HCT116 (cell line): Measurements from ENCODE around the gene UNKL. TPM values are rescaled to one million over a fixed set of nuclear protein-coding genes. Genes with fewer than 3 reads are reported as not detected.

Experiments
- ATAC-seq: fragments of 200-7000 bp; cut with Tn5 transposase; 2 replicates; pipeline ENCODE4 v1.9.1; 2020; ENCODE audit warnings: mild to moderate bottlenecking, moderate library complexity
- BruUV-seq: library from RNA; stranded (reverse); fragments of 400-500 nt; replicated peaks from 2 replicates; lab custom pipeline; 2021; lab: Mats Ljungman, UMichigan
- CTCF ChIA-PET: fragments of 300-600 bp; sonication (Branson Sonifier 250); formaldehyde crosslinking; loops from one replicate; lab custom pipeline; 2021; ENCODE audit warnings: antibody characterized with exemption; lab: Charles Lee
- POLR2A ChIA-PET: fragments of 300-600, 350-600 bp; sonication (Branson Sonifier 250); formaldehyde crosslinking; loops from one replicate; lab custom pipeline; 2021; ENCODE audit warnings: antibody characterized with exemption; lab: Charles Lee
- RAD21 ChIA-PET, 2 experiments: fragments of 300-600 bp; sonication (Branson Sonifier 250); formaldehyde crosslinking; loops; one replicate each; lab custom pipeline; 2023; ENCODE audit warnings: low total read pairs in 2 of 2; ENCODE audit not compliant: uncharacterized antibody in 2 of 2, unreplicated experiment in 2 of 2, low non-redundant PET in 1 of 2; lab: Charles Lee
- DNase-seq: peaks from one replicate; pipeline ENCODE4 v3.0.0-alpha.2; 2010; ENCODE audit warnings: low read depth, low spot score
- H2AFZ ChIP-seq: fragments of 200-600 bp; shearing (Covaris generic), sonication (generic); 2 replicates; pipeline ENCODE4 v1.6.1; 2017; ENCODE audit warnings: low read depth, mixed run types, mixed read lengths, antibody characterized with exemption, low read length; ENCODE audit not compliant: poor library complexity, severe bottlenecking
- H3K27ac ChIP-seq: 2 replicates; pipeline ENCODE4 v1.5.1; 2012; ENCODE audit warnings: low read depth, low read length
- H3K27me3 ChIP-seq: fragments of 200-600 bp; sonication (generic); 2 replicates; pipeline ENCODE4 v1.6.1; 2016; ENCODE audit warnings: mixed run types, low read length, mixed read lengths; ENCODE audit not compliant: insufficient read depth
- H3K36me3 ChIP-seq, 2 experiments: fragments of 200-500 bp in 1 of 2; fragments of 200-600 bp in 1 of 2; sonication (Bioruptor generic) in 1 of 2; sonication (generic) in 1 of 2; 2 replicates each; pipeline versions ENCODE4 v1.5.1 to v1.6.1; 2014 to 2016; ENCODE audit warnings: low read length in 2 of 2, inconsistent platforms in 1 of 2, mixed read lengths in 1 of 2, mixed run types in 1 of 2; ENCODE audit not compliant: insufficient read depth in 2 of 2, control insufficient read depth in 1 of 2
- H3K4me1 ChIP-seq, 2 experiments: fragments of 200-600 bp in 1 of 2; sonication (generic) in 1 of 2; 2 replicates each; pipeline versions ENCODE4 v1.5.1 to v1.6.1; 2012 to 2017; ENCODE audit warnings: low read length in 2 of 2, inconsistent platforms in 1 of 2, mild to moderate bottlenecking in 1 of 2, mixed read lengths in 1 of 2, mixed run types in 1 of 2, moderate library complexity in 1 of 2; ENCODE audit not compliant: insufficient read depth in 2 of 2, control insufficient read depth in 1 of 2
- H3K4me2 ChIP-seq: fragments of 200-600 bp; sonication (generic); 2 replicates; pipeline ENCODE4 v1.6.1; 2017; ENCODE audit warnings: mixed run types, low read length, mixed read lengths
- H3K4me3 ChIP-seq, 2 experiments: fragments of 200-600 bp in 1 of 2; sonication (generic) in 1 of 2; replicated peaks in 1 of 2; 2 replicates each; pipeline ENCODE4 v1.5.1; 2011 to 2016; ENCODE audit warnings: low read length in 2 of 2, control low read depth in 1 of 2, low read depth in 1 of 2, mild to moderate bottlenecking in 1 of 2, mixed read lengths in 1 of 2, mixed run types in 1 of 2
- H3K79me2 ChIP-seq: fragments of 200-600 bp; sonication (generic); 2 replicates; pipeline ENCODE4 v1.6.1; 2017; ENCODE audit warnings: mild to moderate bottlenecking, mixed run types, low read length, moderate library complexity, mixed read lengths; ENCODE audit not compliant: insufficient read depth
- H3K9ac ChIP-seq: fragments of 200-600 bp; sonication (generic); 2 replicates; pipeline ENCODE4 v1.6.1; 2016; ENCODE audit warnings: low read length, mixed read lengths
- H3K9me2 ChIP-seq: fragments of 200-600 bp; sonication (generic), shearing (Covaris generic); 2 replicates; pipeline ENCODE4 v1.6.1; 2017; ENCODE audit warnings: mixed run types, mild to moderate bottlenecking, moderate library complexity; ENCODE audit not compliant: insufficient read depth
- H3K9me3 ChIP-seq, 2 experiments: fragments of 200-500 bp in 1 of 2; fragments of 200-600 bp in 1 of 2; sonication (Bioruptor generic) in 1 of 2; sonication (generic) in 1 of 2; 2 replicates each; pipeline ENCODE4 v1.6.1; 2014 to 2017; ENCODE audit warnings: low read length in 2 of 2, mixed read lengths in 2 of 2, inconsistent platforms in 1 of 2, low read depth in 1 of 2, mild to moderate bottlenecking in 1 of 2, mixed run types in 1 of 2, moderate library complexity in 1 of 2; ENCODE audit not compliant: control insufficient read depth in 1 of 2, insufficient read depth in 1 of 2
- H4K20me1 ChIP-seq: fragments of 200-600 bp; sonication (generic), shearing (Covaris generic); 2 replicates; pipeline ENCODE4 v1.6.1; 2017; ENCODE audit warnings: mixed run types, mild to moderate bottlenecking, moderate library complexity; ENCODE audit not compliant: insufficient read depth
- ATF3 ChIP-seq: IDR thresholded peaks from 2 replicates; pipeline ENCODE4 v1.6.1; 2012
- CBX3 ChIP-seq: IDR thresholded peaks from 2 replicates; pipeline ENCODE4 v1.6.1; 2012; ENCODE audit warnings: low read depth
- CEBPB ChIP-seq: IDR thresholded peaks from 2 replicates; pipeline ENCODE4 v1.6.1; 2012; ENCODE audit warnings: low read depth
- ELF1 ChIP-seq: IDR thresholded peaks from 2 replicates; pipeline ENCODE4 v1.6.1; 2012; ENCODE audit warnings: low read depth, borderline replicate concordance
- EZH2phosphoT487 ChIP-seq: fragments of 200-600 bp; IDR thresholded peaks from 2 replicates; pipeline ENCODE4 v1.6.1; 2018; ENCODE audit warnings: antibody characterized with exemption, borderline replicate concordance
- FOSL1 ChIP-seq: IDR thresholded peaks from 2 replicates; pipeline ENCODE4 v1.6.1; 2012; ENCODE audit warnings: low read depth
- POLR2A ChIP-seq: IDR thresholded peaks from 2 replicates; pipeline ENCODE4 v1.7.0; 2011; ENCODE audit warnings: borderline replicate concordance; ENCODE audit not compliant: insufficient read depth, insufficient read length; ENCODE audit errors: extremely low read depth
- POLR2AphosphoS5 ChIP-seq: IDR thresholded peaks from 2 replicates; pipeline ENCODE4 v1.6.1; 2011; ENCODE audit warnings: mild to moderate bottlenecking, low read depth, low read length, moderate library complexity
- REST ChIP-seq: IDR thresholded peaks from 2 replicates; pipeline ENCODE4 v1.6.1; 2012; ENCODE audit warnings: low read depth
- SIN3A ChIP-seq: IDR thresholded peaks from 2 replicates; pipeline ENCODE4 v1.6.1; 2012; ENCODE audit warnings: low read depth
- SP1 ChIP-seq: IDR thresholded peaks from 2 replicates; pipeline ENCODE4 v1.6.1; 2012; ENCODE audit warnings: low read depth
- SRF ChIP-seq: IDR thresholded peaks from 2 replicates; pipeline ENCODE4 v1.6.1; 2012; ENCODE audit warnings: low read depth
- TCF7L2 ChIP-seq: IDR thresholded peaks from 2 replicates; pipeline ENCODE4 v1.7.0; 2011; ENCODE audit warnings: borderline replicate concordance, inconsistent platforms; ENCODE audit not compliant: insufficient read depth, insufficient read length; ENCODE audit errors: extremely low read depth
- YY1 ChIP-seq: IDR thresholded peaks from 2 replicates; pipeline ENCODE4 v1.6.1; 2011; ENCODE audit warnings: low read length, low read depth, moderate library complexity, mild to moderate bottlenecking; ENCODE audit not compliant: insufficient replicate concordance; ENCODE audit errors: extremely low read depth
- ZBTB33 ChIP-seq: IDR thresholded peaks from 2 replicates; pipeline ENCODE4 v1.6.1; 2011; ENCODE audit warnings: mild to moderate bottlenecking, low read length, moderate library complexity; ENCODE audit not compliant: insufficient replicate concordance; ENCODE audit errors: extremely low read depth
- ZFX ChIP-seq: fragments of 450-650 bp; IDR thresholded peaks from 2 replicates; pipeline ENCODE4 v1.6.1; 2017
- ZNF274 ChIP-seq: fragments of 200-500 bp; sonication (Bioruptor generic); IDR thresholded peaks from 2 replicates; pipeline ENCODE4 v1.6.1; 2014; ENCODE audit warnings: mild to moderate bottlenecking, low read depth, low read length, inconsistent platforms
- intact Hi-C: fragments of 100-400 bp; cut with micrococcal nuclease; formaldehyde crosslinking; loops from 2 replicates; pipeline ENCODE4 v1.10.0; 2022
- total RNA-seq: library from RNA; stranded (reverse); gene quantifications from one replicate; pipeline ENCODE4 v1.2.1, GENCODE V29; 2021; ENCODE audit not compliant: unreplicated experiment

Gene UNKL
- total RNA-seq, 1 experiment from 2014 or later = 24.9 TPM

- Histone ChIP-seq H3K4me3 (no peak overlapping the region), H3K79me2 (no peaks in the 10 kb centered on the region), H3K4me2 (no peak overlapping the region), H3K9me3 (no peaks in the 10 kb centered on the region), H4K20me1 (no peaks in the 10 kb centered on the region), H2AFZ (no peak overlapping the region), H3K4me1 (peaks cover 0 to 12% of the 10 kb centered on the region in 2 experiments; a peak in 2 of 4 replicates), H3K36me3 (no peaks in the 10 kb centered on the region), H3K9me2 (no peaks in the 10 kb centered on the region), H3K9ac (no peak overlapping the region), H3K27me3 (no peaks in the 10 kb centered on the region), H3K27ac (no peak overlapping the region)
- intact Hi-C loops = no loop called here
- no TSS peak for BruUV-seq
- ChIA-PET POLR2A (no interaction called here), RAD21 (no interaction called here), CTCF (no interaction called here)
- no peak for TF ChIP-seq SP1
- TF ChIP-seq ELF1 = no peak
- no peak for TF ChIP-seq SIN3A
- no peak for TF ChIP-seq ATF3
- TF ChIP-seq ZFX = no peak
- TF ChIP-seq CBX3 = no peak
- no peak for TF ChIP-seq ZBTB33
- no peak for TF ChIP-seq POLR2A
- no peak for TF ChIP-seq YY1
- TF ChIP-seq POLR2AphosphoS5 = no peak
- TF ChIP-seq REST = no peak
- no peak for TF ChIP-seq TCF7L2
- no peak for TF ChIP-seq ZNF274
- no peak for TF ChIP-seq CEBPB
- TF ChIP-seq FOSL1 = no peak
- no peak for TF ChIP-seq EZH2phosphoT487
- no peak for TF ChIP-seq SRF
- no peak for ATAC-seq
- no peak for DNase-seq
Measured at GRCh38 chr16:1430214-1430758, 15.8 kb upstream of the UNKL start.
